CD4-positive, alpha-beta T cell treated with Interleukin-17A for 1 hour (primary cell): ENCODE data around the gene AOAH.

ENCODE experiments used
- DNase-seq: peaks from one replicate; pipeline ENCODE4 v3.0.0-alpha.2; 2020

AOAH gene

GRCh38 chr7:36626111-36626510 is 98.2 kb downstream of the AOAH start:
- no peak for DNase-seq

GRCh38 chr7:36625247-36625646 is 99.0 kb downstream of the AOAH start:
- DNase-seq = no peak

GRCh38 chr7:36623247-36623646 is 101.0 kb downstream of the AOAH start:
- no peak for DNase-seq

- DNase-seq = no peak
Observed at GRCh38 chr7:36621396-36621795, 102.9 kb downstream of the AOAH start.

GRCh38 chr7:36620166-36620708 is 104.1 kb downstream of the AOAH start:
- no peak for DNase-seq

GRCh38 chr7:36617408-36617807 is 106.9 kb downstream of the AOAH start:
- DNase-seq = no peak

- no peak for DNase-seq
Observed at GRCh38 chr7:36615852-36616540, 108.3 kb downstream of the AOAH start.

GRCh38 chr7:36614959-36615358 is 109.3 kb downstream of the AOAH start:
- DNase-seq = no peak

GRCh38 chr7:36613031-36613614 is 111.2 kb downstream of the AOAH start:
- no peak for DNase-seq

GRCh38 chr7:36611703-36612102 is 112.6 kb downstream of the AOAH start:
- no peak for DNase-seq

GRCh38 chr7:36607721-36608095 is 116.6 kb downstream of the AOAH start:
- no peak for DNase-seq

GRCh38 chr7:36606976-36607720 is 117.1 kb downstream of the AOAH start:
- no peak for DNase-seq

- DNase-seq = no peak
Observed at GRCh38 chr7:36606153-36606975, 117.9 kb downstream of the AOAH start.

- DNase-seq = no peak
Observed at GRCh38 chr7:36605261-36606051, 118.8 kb downstream of the AOAH start.

- no peak for DNase-seq
Observed at GRCh38 chr7:36604806-36605205, 119.5 kb downstream of the AOAH start.

GRCh38 chr7:36602934-36603887 is 121.1 kb downstream of the AOAH start:
- no peak for DNase-seq

GRCh38 chr7:36602511-36602910 is 121.8 kb downstream of the AOAH start:
- DNase-seq = no peak

- no peak for DNase-seq
Observed at GRCh38 chr7:36601601-36602000, 122.7 kb downstream of the AOAH start.

- no peak for DNase-seq
Observed at GRCh38 chr7:36600869-36601530, 123.3 kb downstream of the AOAH start.

- no peak for DNase-seq
Observed at GRCh38 chr7:36600314-36600682, 124.0 kb downstream of the AOAH start.
